HepG2 (cell line): Measurements from ENCODE around the gene NCOA3. TPM values are rescaled to one million over a fixed set of nuclear protein-coding genes. Genes with fewer than 3 reads are reported as not detected.

ENCODE experiments used
- CAMTA2 ChIP-seq: sonication (generic); formaldehyde crosslinking; IDR thresholded peaks from 2 replicates; pipeline ENCODE4 v1.4.0; 2020; ENCODE audit warnings: mild to moderate bottlenecking, missing genetic modification reagents, borderline replicate concordance
- CCAR2 ChIP-seq: fragments of 200-400 bp; formaldehyde crosslinking; optimal IDR thresholded peaks from 2 replicates; pipeline ENCODE3; 2018; ENCODE audit warnings: low read depth, mild to moderate bottlenecking, low read length, moderate library complexity
- FOXM1 ChIP-seq: sonication (generic); formaldehyde crosslinking; IDR thresholded peaks from 2 replicates; pipeline ENCODE4 v1.5.0; 2020; ENCODE audit warnings: missing genetic modification reagents
- JUNB ChIP-seq: sonication (generic); formaldehyde crosslinking; IDR thresholded peaks from 2 replicates; pipeline ENCODE4 v1.8.0; 2022; ENCODE audit warnings: missing genetic modification reagents, mild to moderate bottlenecking, borderline replicate concordance
- NFAT5 ChIP-seq: sonication (generic); formaldehyde crosslinking; IDR thresholded peaks from 2 replicates; pipeline ENCODE4 v1.4.0; 2020; ENCODE audit warnings: missing genetic modification reagents
- NR2F6 ChIP-seq, 2 experiments: IDR thresholded peaks; 2 replicates each; pipeline ENCODE4 v1.6.1; 2016; ENCODE audit warnings: antibody characterized with exemption in 1 of 2, mild to moderate bottlenecking in 1 of 2
- SMYD3 ChIP-seq: sonication (generic); formaldehyde crosslinking; IDR thresholded peaks from 2 replicates; pipeline ENCODE4 v1.8.1; 2023; ENCODE audit warnings: mild to moderate bottlenecking, missing genetic modification reagents
- TBL1XR1 ChIP-seq: fragments of 150-350 bp; IDR thresholded peaks from 2 replicates; pipeline ENCODE4 v1.6.1; 2014; ENCODE audit warnings: borderline replicate concordance, low read length; ENCODE audit not compliant: partially characterized antibody
- ZBTB40 ChIP-seq, 2 experiments: fragments of 450-650 bp in 1 of 2; sonication (generic) in 1 of 2; formaldehyde crosslinking in 1 of 2; IDR thresholded peaks; 2 replicates each; pipeline versions ENCODE4 v1.6.1 to v1.8.0; 2016 to 2022; ENCODE audit warnings: antibody characterized with exemption in 1 of 2, mild to moderate bottlenecking in 1 of 2, missing genetic modification reagents in 1 of 2
- ZNF207 ChIP-seq: fragments of 450-650 bp; IDR thresholded peaks from 2 replicates; pipeline ENCODE4 v1.6.1; 2016; ENCODE audit warnings: antibody characterized with exemption, borderline replicate concordance
- ZNF607 ChIP-seq: sonication (generic); formaldehyde crosslinking; IDR thresholded peaks from 2 replicates; pipeline ENCODE4 v1.5.1; 2020; ENCODE audit warnings: missing genetic modification reagents, mild to moderate bottlenecking, borderline replicate concordance
- ZNF782 ChIP-seq: sonication (generic); formaldehyde crosslinking; IDR thresholded peaks from 2 replicates; pipeline ENCODE4 v1.4.0; 2020; ENCODE audit warnings: missing genetic modification reagents, mild to moderate bottlenecking, borderline replicate concordance
- polyA plus RNA-seq, 8 experiments: library from polyadenylated mRNA; depleted of rRNA in 3 of 8; stranded (reverse) in 7 of 8; unstranded in 1 of 8; fragments of >200 nt; fragmentation: Illumina TruSeq in 4 of 8; extraction: Trizol in 4 of 8; gene quantifications; 2 replicates each; pipeline versions ENCODE4 v1.2.1 to v1.2.3, GENCODE V29; 2011 to 2016; ENCODE audit warnings: low read depth in 4 of 8, missing spikeins in 1 of 8, mixed read lengths in 1 of 8; ENCODE audit not compliant: insufficient read depth in 1 of 8
- total RNA-seq, 5 experiments: library from RNA; depleted of rRNA; stranded (reverse); fragments of >200 nt; fragmentation: Illumina TruSeq; extraction: Trizol; gene quantifications; 2 replicates each; pipeline ENCODE4 v1.2.3, GENCODE V29; 2016; ENCODE audit warnings: low read depth in 1 of 5
- TF ChIP-seq, protein P1 (sequence below): IDR thresholded peaks from 2 replicates; pipeline ENCODE4 v1.6.1; 2018; ENCODE audit warnings: missing genetic modification reagents, mild to moderate bottlenecking, missing compliant biosample characterization

Gene NCOA3
- total and polyA plus RNA-seq, 2 of the 13 experiments (the other 11 are each of a cell fraction or from before 2014, with no cell fraction given), result 35.0 to 56.8 TPM

DNA sequence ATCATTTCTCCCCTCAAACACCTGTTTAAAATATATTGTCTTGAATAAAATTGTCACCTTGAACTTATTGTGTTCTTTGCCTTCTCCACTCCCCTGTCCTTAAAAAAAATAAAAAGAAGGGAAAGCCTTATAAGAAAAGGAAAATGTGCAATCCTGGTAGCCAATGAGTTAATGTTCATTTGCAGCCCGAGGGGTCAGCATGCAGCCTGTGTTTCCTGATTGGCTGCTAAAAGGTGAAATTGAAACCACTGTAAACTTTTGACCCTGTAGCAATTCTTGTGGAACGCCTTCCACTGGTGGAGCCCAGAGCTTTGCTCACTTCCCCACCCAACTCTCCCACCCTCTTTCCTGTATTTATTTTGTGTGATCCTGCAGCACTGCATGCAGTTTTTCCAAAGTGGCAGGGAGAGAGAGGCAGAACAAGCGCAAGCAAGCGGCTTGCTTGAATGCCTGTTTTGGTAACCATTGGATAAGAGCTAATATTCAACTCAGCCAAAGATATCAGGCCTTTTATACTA, 74.9 kb downstream of the NCOA3 start (continued):
- TF ChIP-seq ZBTB40 (IDR thresholded peaks at IDR 0.05) (no peak), ZBTB40 (CRISPR knock-in tag; IDR thresholded peaks at IDR 0.05) (no peak; the same call in 1 of the 2 replicates), JUNB (CRISPR knock-in tag) (no peak), CAMTA2 (CRISPR knock-in tag) (no peak), NR2F6 (IDR thresholded peaks at IDR 0.05) (peak; percentile 86), NR2F6 (CRISPR knock-in tag; IDR thresholded peaks at IDR 0.05) (peak; percentile 91), CCAR2 (peak; percentile 68), ZNF782 (CRISPR knock-in tag) (no peak), ZNF207 (no peak), TBL1XR1 (peak; percentile 90), NFAT5 (CRISPR knock-in tag) (no peak), FOXM1 (no peak), SMYD3 (CRISPR knock-in tag) (no peak; the same call in 1 of the 2 replicates), ZNF607 (CRISPR knock-in tag) (peak; percentile 50; the same call in 1 of the 2 replicates)
- TF ChIP-seq, protein P1, sequence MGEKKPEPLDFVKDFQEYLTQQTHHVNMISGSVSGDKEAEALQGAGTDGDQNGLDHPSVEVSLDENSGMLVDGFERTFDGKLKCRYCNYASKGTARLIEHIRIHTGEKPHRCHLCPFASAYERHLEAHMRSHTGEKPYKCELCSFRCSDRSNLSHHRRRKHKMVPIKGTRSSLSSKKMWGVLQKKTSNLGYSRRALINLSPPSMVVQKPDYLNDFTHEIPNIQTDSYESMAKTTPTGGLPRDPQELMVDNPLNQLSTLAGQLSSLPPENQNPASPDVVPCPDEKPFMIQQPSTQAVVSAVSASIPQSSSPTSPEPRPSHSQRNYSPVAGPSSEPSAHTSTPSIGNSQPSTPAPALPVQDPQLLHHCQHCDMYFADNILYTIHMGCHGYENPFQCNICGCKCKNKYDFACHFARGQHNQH (CRISPR knock-in tag), result peak; percentile 72
